Measurements from ENCODE around the gene PRAMEF7.
"Not testable (repeated sequence)": the region's sequence is repeated elsewhere in the genome, so short reads cannot be mapped to it uniquely, and the experiment has no call there.

The PRAMEF7 gene

GRCh38 chr1:12916310-12916709 is at the start of gene PRAMEF7:
Gene PRAMEF7 (plus strand): TSS chr1:12916610. CDS start chr1:12917693, 1,083 bp downstream.
- DNase-seq (ENCODE audit: low spot score): not testable (repeated sequence)

GRCh38 chr1:12878453-12878852 is 38.0 kb upstream of the PRAMEF7 start:
- DNase-seq (ENCODE audit: low spot score): not testable (repeated sequence)

GRCh38 chr1:12886101-12886500 is 30.3 kb upstream of the PRAMEF7 start, which contains the start of gene PRAMEF4:
Gene PRAMEF4 (minus strand): TSS chr1:12886201. CDS start chr1:12883394, 2,807 bp downstream.
- not testable (repeated sequence) for DNase-seq (ENCODE audit: low spot score)

- not testable (repeated sequence) for DNase-seq (ENCODE audit: low spot score)
Measured at GRCh38 chr1:12898170-12898569, 18.2 kb upstream of the PRAMEF7 start, which contains the start of gene PRAMEF10. Gene PRAMEF10 (minus strand): TSS chr1:12898270. CDS start chr1:12895847, 2,423 bp downstream.

GRCh38 chr1:12899186-12899585 is 17.2 kb upstream of the PRAMEF7 start:
- not testable (repeated sequence) for DNase-seq (ENCODE audit: low spot score)

GRCh38 chr1:12903793-12904572 is 12.4 kb upstream of the PRAMEF7 start:
- DNase-seq (ENCODE audit: low spot score): not testable (repeated sequence)

GRCh38 chr1:12921749-12922148 is 5.3 kb downstream of the PRAMEF7 start:
- not testable (repeated sequence) for DNase-seq (ENCODE audit: low spot score)

- not testable (repeated sequence) for DNase-seq (ENCODE audit: low spot score)
Measured at GRCh38 chr1:12924368-12924767, 8.0 kb downstream of the PRAMEF7 start.

- not testable (repeated sequence) for DNase-seq (ENCODE audit: low spot score)
Measured at GRCh38 chr1:12947480-12947879, 31.1 kb downstream of the PRAMEF7 start, which contains the start of gene PRAMEF6. Gene PRAMEF6 (minus strand): TSS chr1:12947580. CDS start chr1:12942518, 5,062 bp downstream.
